Stimulated activated CD4-positive, alpha-beta T cell treated with anti-CD3 and anti-CD28 coated beads, TNF-alpha, amount 100 ng/mL, for 4 hours (primary cell): Measurements from ENCODE around the gene ASGR2.
A peak's percentile ranks its signal among the peaks of the same experiment; 100 is the strongest.
"Not testable (repeated sequence)": the region's sequence is repeated elsewhere in the genome, so short reads cannot be mapped to it uniquely, and the experiment has no call there.

ENCODE experiments used
- DNase-seq, 3 experiments: peaks; one replicate each; pipeline ENCODE4 v3.0.0-alpha.2; 2020; ENCODE audit warnings: low read depth in 3 of 3

Gene ASGR2

DNA sequence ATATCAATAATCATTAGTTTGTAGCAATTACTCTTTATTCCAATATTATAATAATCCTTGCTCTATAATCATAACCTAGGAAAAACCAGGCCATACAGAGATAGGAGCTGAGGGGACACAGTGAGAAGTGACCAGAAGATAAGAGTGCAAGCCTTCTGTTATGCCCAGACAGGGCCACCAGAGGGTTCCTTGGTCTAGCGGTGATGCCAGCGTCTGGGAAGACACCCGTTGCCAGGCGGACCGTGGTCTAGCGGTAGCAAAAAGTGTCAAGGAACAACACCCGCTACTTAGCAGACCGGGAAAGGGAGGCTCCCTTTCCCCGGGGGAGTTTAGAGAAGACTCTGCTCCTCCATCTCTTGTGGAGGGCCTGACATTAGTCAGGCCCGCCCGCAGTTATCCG lies 11.8 kb upstream of the ASGR2 start:
- not testable (repeated sequence) for DNase-seq

DNA sequence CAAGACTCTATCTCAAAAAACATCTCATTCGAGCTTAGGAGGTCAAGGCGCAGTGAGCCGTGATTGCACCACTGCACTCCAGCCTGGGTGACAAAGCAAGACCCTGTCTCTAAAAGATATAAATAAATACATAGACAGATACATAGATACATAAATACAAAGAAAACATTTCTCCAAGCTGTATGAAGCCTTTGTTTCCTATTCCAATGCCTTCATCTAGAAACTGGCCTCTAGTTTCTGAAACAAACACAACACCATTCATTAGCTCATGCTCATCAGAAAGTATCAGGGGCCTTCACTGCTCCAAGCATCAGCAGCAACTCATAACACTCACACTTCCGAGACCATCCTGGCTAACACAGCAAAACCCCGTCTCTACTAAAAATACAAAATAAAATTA lies 10.3 kb upstream of the ASGR2 start:
- no peak for DNase-seq

DNA sequence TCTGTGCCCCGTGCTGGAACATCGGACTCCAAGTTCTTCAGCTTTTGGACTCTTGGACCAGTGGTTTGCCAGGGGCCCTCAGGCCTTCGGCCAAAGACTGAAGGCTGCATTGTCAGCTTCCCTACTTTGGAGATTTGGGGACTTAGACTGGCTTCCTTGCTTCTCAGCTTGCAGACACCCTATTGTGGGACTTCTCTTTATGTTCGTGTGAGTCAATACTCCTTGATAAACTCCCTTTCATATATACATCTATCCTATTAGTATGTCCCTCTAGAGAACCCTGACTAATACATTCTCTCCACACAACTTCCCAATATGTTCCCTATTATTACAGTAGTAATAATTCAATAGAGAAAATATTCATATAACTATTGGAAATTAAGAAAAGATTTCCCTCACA lies 9.2 kb upstream of the ASGR2 start:
- DNase-seq = no peak

DNA sequence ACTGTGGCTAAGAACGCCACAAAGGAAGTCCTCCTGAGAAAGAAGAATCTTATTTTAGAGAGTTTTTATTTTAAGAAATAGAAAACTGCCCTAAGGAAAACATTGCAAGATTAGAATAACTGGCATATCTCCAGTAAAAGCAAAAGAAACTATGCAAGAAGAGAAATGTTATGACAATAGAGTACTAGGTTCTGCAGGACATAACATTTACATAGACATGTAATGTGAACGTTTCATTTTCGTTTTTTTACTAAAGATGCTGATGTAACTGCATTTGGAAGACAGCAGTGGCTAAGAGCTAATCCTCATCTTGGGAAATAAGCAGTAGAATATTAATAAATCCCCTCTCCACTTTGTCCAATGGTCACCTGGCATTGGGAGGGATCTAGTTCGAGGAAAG lies 7.8 kb upstream of the ASGR2 start:
- DNase-seq = no peak

DNA sequence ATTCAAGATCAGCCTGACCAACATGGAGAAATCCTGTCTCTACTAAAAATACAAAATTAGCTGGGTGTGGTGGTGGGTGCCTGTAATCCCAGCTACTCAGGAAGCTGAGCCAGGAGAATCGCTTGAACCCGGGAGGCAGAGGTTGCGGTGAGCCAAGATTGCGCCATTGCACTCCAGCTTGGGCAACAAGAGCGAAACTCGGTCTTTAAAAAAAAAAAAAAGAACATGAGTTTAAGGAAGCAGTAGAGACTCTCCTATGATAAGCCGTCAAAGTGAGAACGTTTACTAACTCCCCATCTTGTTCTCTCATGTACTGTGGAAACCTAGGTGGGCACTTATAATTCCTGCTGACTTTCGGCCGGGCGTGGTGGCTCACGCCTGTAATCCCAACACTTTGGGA lies 6.0 kb upstream of the ASGR2 start:
- DNase-seq = not testable (repeated sequence)

DNA sequence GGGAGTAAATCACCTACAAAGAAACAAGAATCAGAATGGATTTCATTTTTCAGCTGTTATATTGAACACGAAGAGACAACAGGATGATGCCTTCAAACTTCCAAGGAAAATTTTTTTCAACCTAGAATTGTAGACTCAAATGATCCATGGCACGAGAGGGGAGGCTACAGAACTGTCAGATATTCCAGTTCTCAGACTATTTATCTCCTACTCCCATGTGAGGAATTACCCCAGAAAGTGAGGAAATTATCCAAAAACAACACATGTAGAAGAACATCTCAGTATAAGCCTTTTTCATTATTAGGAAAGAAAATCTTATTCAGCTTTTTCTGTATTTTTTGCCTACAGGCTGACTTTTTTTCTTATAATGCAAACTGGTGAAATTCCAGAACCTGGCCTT lies 5.5 kb upstream of the ASGR2 start:
- DNase-seq = no peak

DNA sequence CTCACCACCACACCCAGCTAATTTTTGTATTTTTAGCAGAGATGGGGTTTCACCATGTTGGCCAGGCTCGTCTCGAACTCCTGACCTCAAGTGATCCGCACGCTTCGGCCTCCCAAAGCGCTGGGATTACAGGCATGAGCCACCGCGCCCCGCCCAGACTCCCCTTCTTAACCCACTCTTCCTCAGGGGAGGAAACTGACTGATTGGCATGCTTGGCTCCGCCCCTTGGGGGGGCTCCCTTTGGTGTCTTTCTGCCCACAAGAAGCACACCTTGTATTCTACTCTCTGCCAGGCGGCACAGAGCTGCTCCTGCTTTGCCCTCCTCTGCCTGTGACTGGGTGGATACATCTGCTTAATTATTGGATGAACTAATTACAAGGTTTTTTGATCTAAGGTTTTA lies 4.7 kb upstream of the ASGR2 start:
- no peak for DNase-seq

DNA sequence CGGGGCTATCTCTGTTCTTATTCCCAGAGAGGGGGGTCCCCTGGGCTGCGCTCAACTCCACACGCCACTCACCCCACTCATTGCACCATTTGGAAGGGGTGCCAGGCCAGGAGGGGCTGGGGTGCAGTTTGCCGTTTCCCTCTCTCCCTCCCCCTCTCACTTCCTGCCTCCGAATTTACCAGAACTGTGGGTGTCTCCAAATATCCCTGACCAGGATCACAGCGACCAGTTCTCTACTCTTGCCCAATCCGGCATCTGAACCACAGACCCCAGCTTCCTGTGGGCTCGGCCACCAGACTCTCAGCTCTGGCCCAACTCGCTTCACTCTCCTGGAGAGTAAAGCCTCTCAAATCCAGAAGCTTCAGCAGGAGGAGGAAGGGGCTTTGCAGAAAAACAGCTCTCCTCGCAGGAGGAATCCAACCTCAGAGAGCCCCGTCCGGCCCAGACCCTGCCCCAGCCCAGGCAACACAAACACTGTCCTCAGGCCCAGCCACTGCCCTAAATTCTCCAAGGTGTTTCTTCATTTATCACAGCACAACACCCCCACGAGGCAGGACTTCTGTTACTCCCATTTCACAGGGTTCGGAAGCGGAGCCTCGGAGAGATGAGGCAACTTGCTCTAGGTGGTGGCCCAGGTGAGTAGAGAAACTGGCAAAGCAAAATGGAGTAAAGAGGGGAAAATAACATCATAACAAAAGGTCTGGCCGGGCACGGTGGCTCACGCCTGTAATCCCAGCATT lies 423 bp upstream of the ASGR2 start:
- no peak for DNase-seq

DNA sequence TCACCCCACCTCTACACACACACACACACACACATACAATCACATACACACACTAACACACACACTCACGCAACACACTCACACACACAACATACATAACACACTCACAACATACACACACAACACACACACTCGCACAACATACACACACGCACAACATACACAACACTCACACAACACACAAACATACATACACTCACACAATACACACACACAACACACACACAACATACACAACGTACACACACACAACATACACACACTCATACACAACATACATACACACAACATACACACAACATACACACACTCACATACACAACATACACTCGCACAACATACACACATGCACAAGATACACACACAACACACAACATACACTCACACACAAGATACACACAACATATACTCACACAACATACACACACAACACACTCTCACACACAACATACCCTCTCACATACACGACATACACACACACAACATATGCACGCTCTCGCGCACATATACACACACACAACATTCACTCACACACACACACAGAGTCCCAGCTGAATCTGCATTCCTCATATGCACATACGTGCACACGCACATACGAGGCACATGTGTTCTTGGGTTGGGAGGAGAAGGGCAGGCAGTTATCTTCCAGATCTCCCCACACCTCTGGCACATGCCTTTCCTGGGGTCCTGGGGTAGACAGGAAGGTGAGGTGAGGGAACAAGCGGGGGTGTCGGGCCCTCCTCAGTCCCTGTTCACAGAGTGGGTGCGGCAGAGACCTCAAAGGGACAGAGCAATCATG lies 1.1 kb downstream of the ASGR2 start:
- no peak for DNase-seq

DNA sequence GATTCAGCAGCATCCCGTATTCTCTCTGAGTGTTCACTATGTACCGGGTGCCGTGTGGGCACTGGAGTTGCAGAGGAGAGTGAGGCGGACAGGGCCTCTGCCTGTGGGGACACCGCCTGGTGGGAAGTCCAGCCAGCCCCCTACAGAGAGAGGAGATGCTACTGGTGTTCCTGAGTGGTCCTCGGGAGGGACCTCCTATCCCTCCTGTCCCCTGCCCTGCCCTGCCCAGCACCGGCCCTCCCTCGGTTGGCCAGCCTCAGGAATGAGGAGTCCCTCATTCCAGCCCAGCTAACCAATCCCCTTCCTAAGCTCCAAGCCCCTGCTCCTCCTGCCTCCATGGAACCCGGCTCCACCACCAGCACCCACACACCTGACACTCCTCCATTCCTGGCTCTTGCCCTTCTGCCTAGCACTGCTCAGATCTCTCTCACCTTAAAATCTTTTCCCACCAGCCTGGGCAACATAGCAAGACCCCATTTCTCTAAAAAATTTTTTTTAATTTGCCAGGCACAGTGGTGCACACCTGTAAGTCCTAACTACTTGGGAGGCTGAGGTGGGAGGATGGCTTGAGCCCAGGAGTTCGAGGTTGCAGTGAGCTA lies 2.0 kb downstream of the ASGR2 start:
- DNase-seq = no peak

DNA sequence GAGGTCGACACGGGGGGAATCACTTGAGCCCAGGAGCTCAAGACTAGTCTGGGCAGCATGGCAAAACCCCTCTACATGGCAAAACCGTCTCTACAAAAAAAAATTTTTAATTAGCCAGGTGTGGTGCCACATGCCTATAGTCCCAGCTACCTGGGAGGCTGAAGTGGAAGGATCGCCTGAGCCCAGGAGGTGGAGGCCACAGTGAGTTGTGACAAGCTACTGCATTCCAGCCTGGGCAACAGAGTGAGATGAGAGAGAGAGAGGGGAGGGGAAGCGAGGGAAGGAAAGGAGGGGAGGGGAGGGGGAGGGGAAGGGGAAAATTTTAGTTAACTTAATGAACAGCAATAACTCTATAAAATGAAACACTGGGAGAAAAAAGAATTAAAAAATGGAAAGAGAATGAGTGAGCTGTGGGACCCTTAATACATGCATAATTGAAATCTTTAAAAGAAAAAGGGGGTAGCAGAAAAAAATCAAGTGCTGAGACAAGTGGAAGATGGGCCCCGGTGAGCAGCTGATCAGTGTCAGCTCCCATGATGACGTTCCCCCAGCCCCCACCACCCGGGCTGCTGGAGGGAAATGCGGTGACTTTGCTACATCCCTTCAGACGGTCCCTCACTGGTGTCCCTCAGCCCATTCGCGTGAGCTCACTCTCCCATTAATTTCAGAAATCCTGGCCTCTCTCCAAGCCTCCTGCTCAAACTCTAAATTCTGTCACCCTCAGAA lies 2.7 kb downstream of the ASGR2 start:
- no peak for DNase-seq

DNA sequence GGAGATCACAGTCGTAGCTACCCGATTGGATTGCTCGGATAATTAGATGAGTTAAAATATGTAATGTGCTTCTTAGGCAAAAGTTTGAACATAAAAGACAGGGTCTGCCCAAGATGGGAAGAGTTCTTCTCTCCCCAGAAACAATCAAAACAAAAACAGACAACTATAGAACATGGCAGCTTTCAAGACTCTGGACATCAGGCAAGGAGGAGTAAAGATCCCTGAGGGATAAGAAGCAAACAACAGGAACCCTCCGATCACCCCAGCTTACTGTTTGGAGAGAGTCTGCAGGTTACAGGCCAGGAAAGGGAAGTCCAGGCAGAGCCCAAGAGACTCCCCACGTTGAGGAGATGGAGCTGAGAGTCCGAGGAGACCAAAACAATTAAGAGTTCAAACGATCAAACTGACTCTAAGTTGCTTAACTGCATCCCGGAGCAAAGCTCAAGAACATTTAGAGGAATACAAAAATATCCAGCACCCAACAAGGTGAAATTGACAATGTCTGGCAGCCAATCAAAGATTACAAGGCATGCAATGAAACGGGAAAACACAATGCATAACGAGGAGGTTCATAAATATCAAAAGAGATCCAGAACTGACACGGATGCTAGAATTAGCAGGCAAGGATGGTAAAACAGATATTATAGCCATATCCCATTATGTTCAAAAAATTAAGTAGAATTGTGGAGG lies 3.9 kb downstream of the ASGR2 start:
- DNase-seq = no peak

DNA sequence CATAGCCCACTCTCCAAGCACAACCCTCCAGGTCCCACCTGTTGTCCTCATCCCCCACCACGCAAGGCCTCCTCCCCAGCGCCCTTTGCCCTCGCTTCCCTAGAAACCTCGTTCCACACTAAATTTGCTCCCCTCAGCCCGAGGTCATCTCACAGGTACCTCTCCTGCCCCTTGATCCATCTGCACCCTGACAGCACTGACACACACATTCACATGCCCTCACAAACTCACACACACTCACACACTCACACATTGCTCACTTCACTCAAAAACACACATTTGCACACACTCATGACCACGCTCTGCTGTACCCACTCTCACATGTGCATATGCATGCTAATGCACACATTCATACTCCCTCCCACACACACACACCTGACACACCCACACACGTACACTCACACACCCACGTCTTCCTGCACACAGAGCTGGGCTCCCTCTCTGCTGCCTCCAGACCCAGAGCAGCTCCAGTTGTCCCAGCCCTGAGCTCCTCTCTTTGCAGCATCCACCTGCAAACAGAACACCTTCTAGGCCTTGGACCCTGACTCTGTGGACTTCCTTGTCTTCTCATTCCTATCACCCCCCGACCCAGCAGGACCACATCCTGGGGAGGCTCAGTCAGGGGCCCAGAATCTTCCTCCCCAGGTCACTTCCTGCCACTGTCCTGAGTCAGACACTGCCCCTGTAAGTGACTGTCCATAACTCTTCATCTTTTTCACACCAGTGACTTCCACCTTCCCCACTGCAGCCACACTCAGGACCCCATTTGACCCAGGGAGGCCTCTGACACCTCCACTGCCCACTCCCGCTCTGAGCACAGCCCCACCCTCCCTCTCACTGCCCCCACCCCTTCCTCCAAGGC lies 4.9 kb downstream of the ASGR2 start:
- DNase-seq = peak in 2 of 3 experiments; percentile 11 to 14

DNA sequence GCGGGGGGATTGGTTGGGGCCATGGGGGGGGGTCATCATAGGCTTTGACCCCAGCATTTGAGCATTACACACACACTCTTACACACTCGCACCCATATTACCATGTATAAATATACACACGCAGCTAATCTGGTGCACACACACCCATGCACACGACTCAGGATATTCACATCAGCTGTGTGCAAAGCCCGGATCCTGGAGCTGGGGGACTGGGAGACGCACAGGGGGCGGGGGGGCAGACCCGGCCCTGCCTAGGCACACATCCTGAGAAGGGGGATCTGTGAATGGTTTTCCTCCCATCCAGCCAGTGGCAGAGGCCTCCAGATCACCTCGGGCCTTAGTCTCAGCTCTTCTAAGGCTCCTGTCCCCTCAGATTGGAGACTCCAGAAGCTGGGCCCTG lies 5.6 kb downstream of the ASGR2 start:
- DNase-seq = no peak

DNA sequence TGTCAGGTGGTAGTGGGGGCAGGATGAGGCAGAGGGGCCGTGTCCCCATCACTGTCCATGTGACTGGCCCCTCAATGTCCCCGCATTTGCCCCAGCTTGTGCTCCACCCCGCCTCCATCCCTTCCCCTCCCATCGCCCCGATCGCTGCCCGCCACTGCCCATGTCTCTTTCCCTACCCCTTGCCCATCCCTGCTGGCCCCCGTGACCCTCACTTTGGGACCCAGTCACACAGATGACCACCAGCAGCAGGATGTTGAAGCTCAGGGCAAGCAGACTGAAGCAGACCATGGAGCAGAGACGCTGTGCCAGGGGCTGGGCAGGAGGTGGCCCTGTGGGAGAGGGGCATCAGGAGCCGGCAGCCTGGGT lies 6.1 kb downstream of the ASGR2 start:
- DNase-seq = no peak

DNA sequence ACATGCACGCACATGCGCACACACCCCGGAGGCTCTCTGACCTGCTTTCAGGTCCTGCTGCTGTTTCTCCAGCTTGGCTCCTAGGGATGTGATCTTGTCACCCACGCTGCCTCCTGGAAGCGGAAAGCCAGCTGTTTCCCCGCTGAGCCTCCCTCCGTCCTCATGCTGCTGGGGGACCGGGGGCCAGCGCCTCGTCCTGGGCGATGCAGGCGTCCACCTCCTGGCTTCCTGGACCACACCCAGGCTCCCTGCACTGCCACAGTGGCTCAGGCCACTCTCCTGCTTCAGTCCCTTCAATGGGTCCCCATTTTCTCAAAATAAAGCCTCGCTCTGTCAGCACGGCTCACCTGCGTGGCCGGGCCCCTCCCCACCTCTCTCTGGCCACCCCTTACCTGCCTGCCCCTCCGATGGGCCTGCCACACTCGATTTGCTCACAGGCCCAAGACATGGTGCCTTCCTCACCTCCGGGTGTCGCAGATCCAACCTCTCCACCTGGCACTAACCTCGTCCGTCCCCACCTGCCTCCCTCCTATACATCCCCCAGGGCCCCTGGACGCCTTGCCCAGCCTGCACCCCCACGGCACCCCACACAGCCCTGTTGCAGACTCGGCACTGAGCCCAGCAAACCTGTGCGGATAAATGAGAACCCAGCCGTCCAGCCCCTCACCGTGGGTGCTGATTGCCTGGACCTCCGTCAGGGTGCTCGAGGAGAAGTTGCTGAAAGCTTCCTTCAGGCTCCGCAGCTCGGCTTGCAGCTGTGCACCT lies 6.6 kb downstream of the ASGR2 start:
- no peak for DNase-seq

DNA sequence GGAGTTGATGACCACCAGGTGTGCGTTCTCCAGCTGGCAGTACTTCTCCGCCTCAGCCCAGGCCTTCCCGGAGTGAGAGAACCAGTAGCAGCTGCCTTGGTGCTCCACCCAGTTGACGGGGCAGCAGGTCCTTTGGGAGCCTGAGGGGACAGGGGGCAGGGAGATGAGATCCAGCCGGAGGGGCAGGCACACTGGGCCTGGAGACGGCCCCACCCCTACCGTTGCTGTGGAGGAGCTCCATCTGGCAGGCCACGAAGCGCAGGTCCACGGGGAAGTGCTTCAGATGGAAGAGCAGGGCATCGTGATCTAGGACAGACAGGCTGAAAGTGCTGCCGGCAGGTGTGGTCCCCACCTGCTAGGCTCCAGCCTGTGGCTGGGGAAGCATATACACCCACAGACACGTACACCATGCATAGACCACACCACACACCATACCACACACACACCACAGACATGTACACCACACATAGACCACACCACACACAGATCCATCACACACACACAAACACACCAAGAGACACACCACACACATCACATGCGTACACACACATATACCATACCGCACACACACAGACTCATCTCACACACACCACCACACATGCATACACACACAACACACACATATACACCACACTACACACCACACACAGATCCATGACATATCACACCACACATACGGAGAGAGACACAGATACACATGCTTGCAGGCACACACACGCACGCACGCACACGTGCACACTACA lies 7.4 kb downstream of the ASGR2 start:
- DNase-seq = no peak

DNA sequence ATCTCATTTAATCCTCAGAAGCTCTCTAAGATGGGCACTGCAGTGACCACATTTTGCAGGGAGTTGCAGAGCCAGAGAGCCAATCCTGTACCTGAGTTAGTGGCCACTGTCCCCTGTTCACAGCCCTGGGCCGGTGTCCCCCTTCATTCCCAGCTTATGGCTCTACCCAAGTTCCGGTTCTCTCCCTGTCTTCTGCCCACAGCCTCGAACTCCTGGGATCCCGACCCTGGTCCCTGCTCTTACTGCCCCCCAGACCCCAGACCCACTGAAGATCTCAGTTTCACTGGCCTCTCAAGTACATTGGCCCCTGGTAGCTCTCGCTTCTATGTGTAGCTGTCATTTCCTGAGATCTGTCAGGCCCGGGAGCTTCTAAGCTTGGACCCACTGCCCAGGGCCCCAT lies 12.2 kb downstream of the ASGR2 start:
- DNase-seq = no peak

DNA sequence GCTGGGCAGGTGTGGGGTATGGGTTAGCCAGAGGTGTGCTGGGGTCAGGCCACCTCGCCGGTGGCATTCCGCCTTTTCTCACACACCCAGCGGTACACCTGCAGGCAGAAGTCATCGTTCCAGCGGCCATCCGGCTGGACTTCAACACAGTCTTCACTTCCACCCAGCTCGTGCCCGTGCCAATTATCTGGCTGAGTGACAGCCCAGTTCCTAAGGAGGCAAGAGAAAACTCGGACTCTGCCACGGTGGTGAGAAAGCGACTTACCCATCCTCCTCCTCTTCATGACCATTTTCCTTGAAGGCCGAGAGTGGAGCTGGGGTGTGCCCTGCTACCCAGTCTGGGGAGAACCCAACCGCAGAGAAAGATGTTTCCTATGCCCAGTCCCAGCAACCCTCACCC lies 13.1 kb downstream of the ASGR2 start:
- DNase-seq = no peak
